CD4-positive, alpha-beta T cell treated with Interleukin-15 for 4 hours (primary cell): ENCODE results near the gene GPR132.

Experiments used
- DNase-seq: peaks from one replicate; pipeline ENCODE4 v3.0.0-alpha.2; 2020; ENCODE audit warnings: low spot score

Gene GPR132

DNA sequence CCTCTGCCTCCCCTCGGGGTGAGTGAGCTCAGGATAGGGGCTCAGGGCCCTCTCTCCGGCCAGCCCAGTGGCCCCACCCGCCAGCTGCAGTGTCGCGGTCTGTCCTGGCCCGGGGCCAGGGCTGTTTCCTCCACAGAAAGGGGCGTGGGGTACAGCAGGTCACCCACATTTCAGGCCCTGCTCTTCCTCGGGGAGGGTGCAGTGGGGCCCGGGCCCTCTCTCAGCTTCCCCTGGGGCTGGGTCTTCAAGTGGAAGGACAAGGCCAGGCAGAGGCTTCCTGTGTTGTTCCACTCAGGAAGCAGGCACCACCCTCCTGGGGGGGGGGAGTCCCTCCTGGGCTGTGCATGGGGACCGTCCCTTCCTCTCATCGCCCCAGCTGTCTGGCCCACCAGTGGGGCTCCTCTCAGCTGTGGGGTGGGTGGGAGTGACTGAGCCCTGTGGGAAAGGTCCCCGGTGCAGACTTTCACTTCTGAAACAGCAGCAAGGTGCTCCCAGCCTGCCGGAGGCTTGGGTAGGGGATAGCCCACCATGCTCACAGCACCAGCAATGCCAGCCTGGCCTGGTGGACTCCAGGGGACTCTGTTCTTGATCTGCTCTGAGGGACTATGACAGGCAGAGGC is 3.7 kb downstream of the GPR132 start:
- DNase-seq, result peak; percentile 37

DNA sequence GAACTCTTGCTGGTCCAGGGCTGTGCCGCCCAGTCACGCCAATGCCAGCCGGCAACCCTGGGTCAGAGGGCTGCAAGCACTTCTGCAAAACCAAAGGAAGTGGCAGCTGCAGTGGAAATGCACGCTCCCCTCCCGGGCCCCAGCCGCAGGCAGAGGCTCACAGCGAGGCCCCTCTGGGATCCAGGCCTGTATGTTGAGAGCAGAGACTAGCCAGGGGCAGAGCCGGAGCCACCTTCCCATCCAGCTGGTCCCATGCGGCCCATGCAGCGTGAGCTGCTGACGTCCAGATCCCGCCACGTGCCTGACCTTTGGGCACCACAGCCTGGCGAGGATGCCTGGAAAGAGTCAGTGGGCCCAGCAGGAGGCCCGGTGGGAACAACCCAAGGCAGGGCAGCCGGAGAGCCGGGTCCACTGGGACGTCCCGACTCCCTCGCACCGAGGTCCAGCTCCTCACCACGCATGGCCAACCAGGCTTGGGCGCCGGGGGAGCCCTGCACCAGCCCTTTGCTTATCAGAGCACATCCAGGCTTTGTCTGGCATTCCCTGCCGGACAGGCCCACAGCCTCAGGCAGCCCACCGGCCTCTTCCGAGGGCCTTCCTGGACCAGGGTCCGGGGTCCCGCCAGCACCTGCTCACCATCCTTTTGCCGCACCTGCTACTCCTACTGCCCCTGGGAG is 4.3 kb downstream of the GPR132 start:
- no peak for DNase-seq

DNA sequence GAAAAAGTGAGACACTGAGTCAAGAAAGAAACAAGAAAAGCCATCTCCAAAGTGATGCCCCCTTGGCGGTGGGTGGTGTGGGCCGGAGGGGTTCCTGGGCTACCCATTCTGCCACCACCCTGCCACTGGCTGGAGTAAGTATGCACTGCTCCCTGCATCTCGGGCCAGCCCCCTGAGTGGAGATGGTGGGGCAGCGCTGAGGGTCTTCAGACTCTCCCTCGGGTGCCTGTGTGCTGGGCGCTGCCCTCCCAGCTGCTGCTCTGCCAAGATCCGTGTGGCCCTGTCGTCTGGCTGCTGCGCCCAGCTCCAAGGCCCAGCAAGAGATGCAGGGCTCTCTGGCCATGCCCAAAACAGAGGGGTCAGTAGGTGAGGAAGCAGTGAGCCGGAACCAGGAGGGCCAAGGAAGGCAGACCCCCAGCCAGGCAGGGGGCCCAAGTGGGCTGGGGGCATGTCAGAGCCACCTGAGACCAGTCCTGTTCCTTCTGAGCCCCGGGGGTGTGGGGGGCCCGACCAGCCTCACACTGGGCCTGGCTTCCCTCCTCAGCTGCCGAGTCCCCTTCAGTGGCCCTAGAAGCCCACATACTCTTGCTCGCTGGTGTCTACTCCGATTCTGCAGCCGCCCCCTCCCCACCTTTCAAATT is 5.2 kb downstream of the GPR132 start:
- DNase-seq, result no peak

DNA sequence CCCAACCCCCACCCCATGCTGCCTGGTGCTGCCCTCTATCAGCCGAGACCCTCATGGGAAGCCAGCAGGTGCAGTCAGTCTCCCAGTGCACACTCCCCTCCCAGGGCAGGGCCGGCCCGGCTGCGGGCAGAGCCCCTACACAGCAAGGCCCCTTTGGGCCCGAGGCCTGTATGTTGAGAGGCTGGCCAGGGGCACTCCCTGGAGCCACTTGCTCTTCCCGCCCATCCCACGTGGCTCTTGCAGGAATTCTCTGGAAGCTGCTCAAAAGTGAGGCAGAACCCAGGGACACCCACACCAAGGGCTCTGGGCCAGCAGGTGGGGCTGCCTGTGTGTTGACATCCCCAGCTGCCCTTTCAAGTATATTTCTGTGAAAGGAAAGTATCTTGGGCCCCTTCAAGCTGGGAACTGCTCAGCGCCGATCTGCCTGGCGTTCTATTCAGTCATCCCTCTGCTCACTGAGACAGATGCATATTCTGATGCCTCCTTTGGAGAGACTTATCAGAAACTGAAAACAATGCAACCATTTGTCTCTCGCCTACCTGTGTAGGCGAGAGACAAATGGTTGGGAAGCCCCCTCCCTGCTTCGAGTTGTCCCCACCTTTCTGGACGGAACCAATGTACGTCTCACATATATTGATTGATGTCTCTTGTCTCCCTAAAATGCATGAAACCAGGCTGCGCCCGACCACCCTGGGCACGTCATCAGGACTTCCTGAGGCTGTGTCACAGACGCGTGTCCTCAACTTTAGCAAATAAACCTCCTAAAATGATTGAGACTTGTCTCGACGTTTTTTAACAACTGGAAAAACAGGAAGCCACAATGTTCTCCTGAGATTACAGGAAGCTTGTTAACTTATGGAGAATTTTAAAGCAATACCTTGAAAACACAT is 6.0 kb downstream of the GPR132 start:
- peak; percentile 59 for DNase-seq

DNA sequence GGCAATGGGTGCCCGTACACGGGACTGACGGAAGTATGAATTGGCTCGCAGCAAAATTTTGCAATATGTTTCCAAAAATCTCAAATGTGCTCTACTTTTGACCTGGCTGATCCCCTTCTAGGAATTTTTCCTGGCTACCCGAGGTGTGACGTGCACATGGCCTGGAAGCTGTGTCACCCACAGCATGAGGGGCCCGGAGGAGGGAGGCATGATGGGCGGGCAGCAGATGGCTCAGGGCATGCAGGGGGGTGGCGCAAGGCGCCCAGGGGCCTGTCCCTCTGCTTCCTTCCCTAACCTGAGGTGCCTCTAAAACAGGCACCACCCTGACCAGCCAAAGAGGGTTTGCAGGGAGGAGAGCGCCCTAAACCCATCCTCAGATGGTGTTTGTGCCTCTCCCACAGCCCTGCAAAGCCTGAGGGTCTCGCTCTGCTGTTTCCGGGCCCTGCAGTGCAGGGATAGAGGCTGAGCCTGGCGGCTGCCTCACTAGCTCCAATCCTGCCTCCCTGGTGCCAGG is 6.7 kb downstream of the GPR132 start:
- DNase-seq, result no peak

DNA sequence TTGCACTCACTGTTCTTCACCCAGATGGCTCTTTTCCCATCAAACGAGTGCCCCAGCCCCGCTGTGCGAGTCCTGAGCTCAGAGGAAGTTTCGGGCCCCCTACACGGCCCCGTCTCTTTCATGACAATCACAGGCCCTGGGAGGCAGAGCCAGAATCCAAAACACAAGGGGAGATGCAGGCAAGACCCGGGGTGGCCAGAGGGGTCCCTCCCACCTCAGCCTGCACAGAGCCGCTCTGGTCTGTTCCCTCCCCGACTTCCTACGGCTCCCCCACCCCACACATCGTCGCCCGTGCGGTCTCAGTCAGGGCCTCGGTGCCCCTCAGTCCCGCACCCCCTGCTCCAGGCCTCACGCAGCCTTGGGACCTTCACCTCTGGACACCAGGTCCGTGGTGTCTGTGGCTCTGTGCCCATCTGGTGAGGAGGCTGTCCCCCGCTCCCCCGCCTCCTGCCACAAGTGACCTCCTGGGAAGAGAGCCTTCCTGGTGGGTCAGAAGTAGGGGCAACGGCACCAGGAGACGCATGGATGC is 8.9 kb downstream of the GPR132 start:
- DNase-seq, result no peak

DNA sequence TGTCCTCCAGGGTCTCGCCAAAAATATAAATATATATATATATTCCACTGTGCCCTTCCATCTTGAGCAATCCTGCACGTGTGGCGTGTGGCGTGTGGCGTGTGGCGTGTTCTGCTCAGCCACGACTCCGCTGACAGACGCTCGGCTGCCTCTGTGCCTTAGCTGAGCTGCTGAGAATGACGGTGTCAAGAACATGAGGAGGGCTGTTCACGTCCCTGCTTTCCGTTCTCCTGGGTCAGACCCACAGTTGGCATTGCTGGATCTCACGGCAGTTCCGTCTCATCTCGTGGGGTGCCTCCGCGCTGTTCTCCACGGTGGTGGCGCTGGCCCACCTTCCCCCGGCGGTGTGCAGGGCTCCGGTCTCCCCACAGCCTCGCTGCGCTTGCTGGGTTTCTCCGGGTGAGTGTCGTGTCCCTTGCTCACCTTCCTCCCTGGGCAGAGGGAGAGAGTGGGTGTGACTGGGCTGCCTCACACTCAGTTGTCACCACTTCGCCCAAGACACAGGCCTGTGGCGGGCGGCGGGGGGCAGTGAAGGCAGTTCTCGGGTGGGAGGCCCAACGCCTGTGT is 9.4 kb downstream of the GPR132 start:
- DNase-seq, result no peak

DNA sequence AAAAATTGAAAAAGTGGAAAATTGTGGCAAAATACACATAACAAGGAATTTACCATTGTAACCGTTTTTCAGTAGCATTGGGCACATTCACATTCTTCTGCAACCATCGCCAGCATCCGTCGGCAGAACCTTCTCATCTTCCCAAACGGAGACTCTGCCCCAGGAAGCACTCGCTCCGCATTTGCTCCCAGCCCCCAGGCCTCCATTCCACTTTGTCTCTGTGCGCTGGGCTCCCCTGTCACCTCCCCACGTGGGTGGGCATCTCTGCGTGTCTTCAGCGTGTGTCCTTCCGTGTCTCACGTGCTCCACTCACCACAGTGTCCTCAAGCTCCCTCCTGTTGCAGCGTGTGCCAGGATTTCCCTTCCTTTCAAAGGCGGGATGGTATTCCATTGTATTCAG is 9.9 kb downstream of the GPR132 start:
- DNase-seq, result no peak

DNA sequence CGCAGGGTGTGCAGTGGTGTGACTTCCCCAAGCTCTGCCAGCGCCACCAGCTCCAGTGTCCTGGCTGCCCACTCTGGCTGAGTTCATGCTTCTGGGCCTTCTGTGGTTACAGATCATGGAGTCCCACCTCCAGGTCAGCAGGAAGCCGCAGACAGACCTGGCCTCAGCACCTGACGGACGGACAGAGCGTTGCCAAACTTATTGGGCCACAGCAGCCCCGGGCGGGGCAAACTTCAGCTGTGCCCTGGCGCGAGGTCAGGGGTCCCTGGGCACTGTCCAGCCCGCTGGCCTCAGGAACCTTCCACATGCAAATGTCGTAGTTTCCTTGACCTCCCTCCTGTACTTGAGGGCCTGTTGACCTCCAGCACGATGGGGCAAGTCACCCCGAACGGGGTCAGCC is 11.2 kb downstream of the GPR132 start:
- no peak for DNase-seq

DNA sequence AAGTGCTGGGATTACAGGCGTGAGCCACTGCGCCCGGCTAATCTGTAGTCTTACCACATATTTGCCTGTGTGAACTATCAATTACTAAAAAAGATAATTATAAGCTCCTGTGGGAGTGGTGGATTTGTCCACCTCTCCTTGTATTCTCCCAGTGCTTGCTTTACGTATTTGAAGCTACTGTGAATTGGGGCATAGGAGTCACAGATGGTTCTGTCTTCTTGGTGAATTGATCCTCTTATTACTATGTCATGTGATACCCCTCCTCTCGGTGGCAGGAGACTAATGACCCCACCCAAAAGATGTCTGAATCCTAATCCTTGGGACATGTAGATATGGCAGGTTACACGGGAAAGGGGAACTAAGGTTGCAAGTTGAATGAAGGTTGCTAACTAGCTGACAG is 11.8 kb downstream of the GPR132 start:
- DNase-seq, result no peak

DNA sequence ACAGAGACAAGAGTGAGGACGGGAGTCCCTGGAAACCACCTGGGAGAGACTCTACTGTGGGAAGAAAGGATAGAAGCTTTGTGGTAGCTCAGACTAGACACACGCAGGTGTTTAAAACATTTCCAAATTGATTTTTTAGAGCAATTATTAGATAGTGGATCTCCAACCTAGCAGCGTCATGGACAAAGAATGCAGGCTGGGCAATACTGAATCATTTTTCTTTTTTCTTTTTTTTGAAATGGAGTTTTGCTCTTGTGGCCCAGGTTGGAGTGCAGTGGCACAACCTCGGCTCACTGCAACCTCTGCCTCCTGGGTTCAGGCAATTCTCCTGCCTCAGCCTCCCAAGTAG is 13.1 kb downstream of the GPR132 start:
- no peak for DNase-seq

DNA sequence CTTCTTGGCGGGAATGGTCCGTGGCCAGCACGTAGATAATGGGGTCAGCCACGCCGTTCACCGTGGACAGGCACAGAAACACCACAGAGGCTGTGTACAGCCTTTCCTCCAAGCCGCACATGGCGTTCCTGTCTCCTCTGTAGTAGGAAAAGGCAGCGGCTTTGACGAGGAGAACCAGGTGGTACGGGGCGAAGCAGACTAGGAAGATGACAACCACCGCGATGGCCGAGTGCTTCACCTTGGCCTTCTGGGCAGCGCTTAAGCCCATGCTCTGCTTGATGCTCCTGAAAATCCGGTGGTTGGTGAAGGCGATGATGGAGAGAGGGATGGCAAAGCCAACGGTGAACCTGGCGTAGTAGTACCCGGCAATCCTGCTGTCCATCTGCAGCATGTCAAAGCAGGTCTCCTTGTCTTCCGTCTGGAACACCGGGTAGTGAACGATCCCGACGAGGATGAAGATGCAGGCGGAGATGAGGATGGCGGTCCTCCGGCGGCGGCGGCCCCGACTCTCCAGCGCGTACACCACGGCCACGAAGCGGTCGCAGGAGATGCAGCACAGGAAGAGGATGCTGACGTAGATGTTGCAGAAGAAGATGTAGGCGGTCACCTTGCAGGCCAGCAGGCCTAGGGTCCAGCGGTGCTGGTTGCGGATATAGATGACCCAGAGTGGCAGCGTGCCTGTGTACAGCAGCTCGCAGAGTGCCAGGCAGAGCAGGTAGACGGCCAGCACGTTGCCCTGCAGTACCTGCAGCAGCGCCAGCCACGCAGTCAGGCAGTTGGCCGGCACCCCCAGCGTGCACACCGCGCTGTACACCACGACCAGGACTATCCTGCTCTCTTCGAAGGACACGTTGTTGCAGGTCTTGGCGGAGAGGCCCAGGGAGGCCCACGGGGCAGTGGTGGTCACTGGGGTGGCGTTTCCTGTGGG is 13.8 kb downstream of the GPR132 start:
- no peak for DNase-seq

DNA sequence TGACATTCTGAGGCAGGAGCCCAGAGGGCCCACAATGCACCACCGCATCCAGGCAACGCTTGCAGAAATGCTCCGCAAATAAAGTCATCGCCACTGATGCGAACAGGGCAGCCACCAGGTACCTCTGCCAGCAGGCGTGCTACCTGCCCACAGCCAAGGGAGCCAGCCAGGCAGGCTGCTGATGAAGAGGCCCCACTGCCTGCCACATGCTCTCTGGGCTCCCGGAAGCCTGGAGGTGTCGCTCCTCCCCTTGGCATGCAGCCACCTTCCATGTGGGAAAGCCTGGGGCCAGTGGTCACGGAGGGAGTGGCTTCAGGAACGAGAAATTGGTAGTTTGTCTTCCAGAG is 14.7 kb downstream of the GPR132 start:
- no peak for DNase-seq

DNA sequence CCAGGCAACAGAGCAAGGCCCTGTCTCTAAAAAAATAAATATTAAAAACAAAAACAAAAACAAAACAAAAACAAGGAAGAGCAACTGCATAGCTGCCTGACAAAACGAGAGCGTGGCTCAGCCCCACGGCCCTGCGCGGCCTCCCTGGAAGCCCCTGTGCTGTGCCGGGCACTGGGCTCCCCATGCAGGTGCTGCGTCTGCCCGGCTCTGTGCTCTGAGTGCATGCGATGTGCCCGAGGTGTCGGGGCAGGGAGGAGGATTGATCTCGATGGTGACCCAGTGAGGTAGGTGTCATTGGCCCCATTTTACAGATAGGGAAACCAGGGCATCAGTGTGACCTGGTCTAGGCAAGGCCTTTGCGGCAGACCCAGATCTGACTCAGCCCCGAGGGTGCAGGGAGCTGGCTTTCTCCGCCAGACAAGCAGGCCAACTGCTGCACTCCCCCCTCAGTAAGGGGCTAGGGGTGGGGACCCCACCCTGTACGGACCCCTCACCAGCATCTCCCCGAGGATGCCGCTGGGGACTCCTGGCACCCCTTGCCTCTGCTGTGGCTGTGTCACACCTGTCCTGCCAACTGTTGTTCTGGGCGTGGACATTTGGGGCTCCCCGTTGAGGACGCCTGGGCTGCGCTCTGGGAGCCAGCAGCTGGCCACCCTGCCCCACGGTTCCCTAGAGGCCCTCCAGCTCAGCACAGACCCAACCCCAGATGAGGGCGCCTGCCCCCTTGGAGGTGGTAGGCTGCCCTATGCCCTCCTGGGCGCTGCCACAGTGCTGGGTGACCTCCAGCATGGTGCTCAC is 15.3 kb downstream of the GPR132 start:
- DNase-seq, result no peak

DNA sequence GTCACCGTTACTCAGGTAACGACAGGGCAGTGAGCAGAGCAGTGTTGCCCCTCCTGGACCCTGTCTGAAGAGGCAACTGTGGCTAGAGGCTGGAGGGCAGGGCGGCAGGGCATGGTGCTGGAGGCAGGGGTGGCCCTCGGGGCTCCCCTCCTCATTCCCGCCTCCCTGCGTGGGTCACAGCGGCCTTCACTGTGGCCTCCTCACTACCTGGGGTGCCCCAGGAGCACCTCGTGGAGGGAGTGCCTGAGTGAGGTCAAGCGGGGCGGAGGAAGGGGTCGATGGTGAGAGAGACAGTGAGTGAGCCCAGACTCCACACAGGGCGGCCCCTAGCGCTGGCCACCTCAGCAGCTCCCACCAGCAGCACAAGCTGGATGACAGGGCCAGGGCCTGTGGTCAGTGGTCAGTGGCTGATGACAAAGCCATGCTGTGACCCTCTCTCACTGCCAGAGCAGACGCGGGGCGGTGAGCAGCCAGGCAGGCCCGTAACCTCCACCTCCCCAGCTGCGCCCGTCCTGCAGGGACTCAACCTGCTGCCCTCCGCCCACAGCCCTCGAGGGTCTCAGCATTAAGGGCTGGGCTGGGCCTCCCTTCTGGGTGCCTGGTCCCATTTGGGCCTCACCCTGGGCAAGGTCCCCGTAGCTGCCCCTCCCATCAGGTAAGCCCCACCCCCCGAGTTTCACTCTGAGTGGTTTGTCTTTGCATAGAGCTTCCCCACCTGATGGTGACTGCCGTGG is 17.8 kb downstream of the GPR132 start:
- DNase-seq, result no peak

DNA sequence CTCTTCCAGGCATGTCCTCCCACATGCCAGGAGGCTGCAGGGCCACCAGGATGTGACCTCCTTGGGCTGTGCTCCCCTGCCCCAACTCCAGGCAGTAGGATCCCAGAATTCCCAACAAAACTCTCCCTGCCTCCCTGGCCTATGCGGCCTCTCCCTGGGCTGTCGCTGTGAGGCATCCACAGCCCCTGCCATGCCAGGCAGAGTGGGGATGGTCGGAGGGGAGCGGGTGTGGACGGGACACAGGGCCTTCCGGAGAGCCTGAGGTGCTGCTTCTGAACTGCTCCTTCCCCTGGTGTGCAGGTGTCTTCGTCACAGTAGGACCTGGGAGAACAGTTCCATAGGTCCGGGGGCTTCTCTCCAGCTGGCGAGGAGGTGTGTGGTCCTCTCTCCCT is 18.3 kb downstream of the GPR132 start:
- no peak for DNase-seq

DNA sequence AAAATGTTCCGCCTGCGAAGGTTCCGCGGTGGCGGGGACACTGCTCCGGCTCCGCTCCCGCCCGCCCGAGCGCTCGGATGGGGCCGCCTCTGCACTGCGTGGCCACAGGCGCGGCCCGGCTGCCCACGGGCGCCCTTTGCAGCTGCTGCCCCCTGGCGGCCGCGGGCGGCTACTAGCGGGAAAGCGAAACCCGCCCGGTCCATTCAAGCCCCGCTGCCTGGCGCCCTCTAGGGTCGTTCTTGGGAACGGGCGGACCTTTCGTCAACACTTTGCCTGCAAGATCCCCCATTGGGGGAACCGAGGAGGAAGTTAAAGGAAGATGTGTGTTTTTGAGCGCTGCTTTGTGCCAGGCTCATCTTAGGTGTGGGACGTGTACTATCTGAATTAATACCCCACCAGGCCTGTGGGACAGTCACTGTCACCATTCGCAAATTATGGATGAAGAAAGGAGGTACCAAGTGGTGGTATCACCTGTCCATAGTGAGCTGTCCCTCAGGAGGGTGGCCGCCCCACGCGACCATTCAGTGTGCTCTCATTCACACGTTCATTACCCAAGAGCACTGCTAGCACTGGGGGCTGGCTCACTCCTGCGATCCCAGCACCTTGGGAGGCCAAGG is 19.4 kb downstream of the GPR132 start:
- DNase-seq, result peak; percentile 91

DNA sequence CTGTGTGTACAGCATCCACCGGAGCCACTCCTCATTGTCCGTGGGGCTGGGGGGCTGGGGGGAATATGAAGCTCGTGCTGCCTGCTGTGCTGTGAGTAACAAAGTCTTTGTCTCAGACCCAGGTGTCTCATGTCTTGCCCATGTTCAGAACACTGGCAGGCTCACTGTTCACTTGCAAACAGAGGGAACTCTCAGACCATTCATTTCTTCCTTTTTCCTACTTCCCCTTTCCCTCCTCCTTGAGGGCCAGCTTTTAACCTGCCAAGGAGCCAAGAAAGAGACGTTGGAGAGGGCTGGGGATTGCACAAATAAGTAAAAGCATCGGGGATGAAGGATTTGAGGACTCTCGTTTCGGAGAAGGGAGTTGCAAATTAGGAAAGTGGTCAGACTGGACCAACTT is 21.6 kb downstream of the GPR132 start:
- no peak for DNase-seq

DNA sequence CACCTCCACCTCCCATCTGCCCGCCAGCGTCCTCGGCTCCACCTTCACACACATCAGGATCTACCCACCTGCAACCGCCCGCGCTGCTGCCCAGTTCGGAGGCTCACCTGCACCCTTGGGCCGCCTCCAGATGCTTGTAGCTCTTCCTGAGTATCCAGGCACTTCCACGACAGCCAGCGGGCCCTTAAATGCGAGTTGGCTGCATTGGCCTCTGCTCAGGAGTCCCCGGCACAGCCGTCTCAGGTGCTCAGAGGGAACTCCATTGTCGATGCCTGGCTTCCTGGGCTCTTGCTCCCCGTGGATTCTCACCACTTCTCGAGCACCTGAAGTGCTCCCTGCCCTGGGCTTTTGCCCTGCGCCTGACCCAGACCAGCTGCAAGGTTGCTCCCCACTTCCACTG is 22.4 kb downstream of the GPR132 start:
- DNase-seq, result no peak
